Omental fat pad (tissue), 4 donors: ENCODE measurements around the gene LYRM9. TPM values are rescaled to one million over a fixed set of nuclear protein-coding genes. Genes with fewer than 3 reads are reported as not detected.

Source experiments
- ATAC-seq: fragments of 150-250 bp; one replicate; pipeline ENCODE4 v1.9.1; 2016; ENCODE audit warnings: mild to moderate bottlenecking, moderate library complexity; ENCODE audit not compliant: low FRiP score
- DNase-seq: peaks from one replicate; pipeline ENCODE4 v3.0.0-alpha.2; 2019; ENCODE audit warnings: low spot score
- CTCF ChIP-seq, 3 donors: fragments of 450-650 bp; IDR thresholded peaks; one replicate each; pipeline ENCODE4 v1.5.1; 2016 to 2017; ENCODE audit warnings: antibody characterized with exemption in 3 of 3, mild to moderate bottlenecking in 3 of 3, moderate library complexity in 2 of 3
- total RNA-seq, 4 donors: library from RNA; depleted of rRNA; stranded (reverse); fragments of >200 nt; gene quantifications; one replicate each; pipeline ENCODE4 v1.1.0, GENCODE V29; 2016

Gene LYRM9
- total RNA-seq, 4 donors from 2014 or later: 10.4 to 24.0 (median 18.5) TPM

DNA sequence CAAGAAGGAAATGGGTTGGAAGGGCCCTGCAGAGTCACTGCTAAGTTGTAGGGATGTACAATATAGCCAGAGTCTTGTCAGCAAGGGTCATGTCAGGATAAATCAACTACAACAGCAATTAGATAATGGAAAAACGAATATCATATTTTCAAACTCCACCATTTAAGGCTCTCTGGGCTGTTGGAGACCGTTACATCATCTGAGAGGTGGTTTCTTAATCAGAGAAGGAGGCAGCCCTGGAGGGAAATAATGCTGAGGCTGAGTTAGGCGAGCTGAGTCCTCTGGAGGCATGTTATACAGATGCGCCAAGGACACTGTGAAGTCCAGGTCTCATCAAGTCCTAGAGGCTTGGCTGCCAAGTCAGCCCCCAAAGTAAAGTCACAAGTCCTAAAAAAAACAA, 30.3 kb downstream of the LYRM9 start:
- DNase-seq (no peak), ATAC-seq (no peak)
- TF ChIP-seq CTCF (IDR thresholded peaks at IDR 0.05): no peak

GRCh38 chr17:27862004-27862403, 31.2 kb downstream of the LYRM9 start:
- no peak for DNase-seq
- TF ChIP-seq CTCF (IDR thresholded peaks at IDR 0.05): no peak

DNA sequence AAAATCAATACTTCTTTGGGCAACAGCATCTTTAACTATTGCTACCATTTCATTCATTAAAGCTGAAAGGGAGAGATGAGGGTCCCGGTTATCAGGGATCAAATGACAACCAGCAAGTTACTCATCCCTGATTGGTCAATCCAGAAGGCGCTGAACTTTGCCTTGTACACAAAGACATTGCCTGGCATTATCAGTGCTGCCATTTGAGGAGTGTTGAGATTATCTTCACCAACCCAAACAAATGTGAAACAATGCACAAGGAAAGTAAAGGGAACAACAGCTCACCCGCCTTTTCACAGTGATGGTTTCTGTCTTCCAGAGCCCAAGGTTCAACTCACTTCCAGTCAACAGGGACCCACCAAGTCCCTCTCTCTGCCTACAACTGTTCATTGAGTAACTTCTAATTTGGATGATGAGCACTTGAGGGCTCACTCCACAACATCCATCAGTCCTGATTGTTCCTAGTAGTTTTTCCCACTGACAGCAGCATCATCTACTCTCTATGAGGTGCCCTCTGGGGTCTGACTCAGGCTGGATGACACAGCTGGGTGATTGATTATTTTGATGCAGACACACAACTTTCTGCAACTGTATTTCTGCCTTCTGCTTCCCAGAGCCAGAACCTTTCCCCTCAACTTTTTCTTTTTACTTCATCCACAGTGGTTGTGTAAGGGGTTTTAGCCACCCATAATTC, 32.0 kb downstream of the LYRM9 start:
- TF ChIP-seq CTCF (IDR thresholded peaks at IDR 0.05): no peak
- no peak for DNase-seq

More at GRCh38 chr17:27862004-27862403, 31.2 kb downstream of the LYRM9 start:
- ATAC-seq: no peak

GRCh38 chr17:27858621-27859305, 34.4 kb downstream of the LYRM9 start:
- DNase-seq (no peak), ATAC-seq (no peak)
- TF ChIP-seq CTCF (IDR thresholded peaks at IDR 0.05): no peak

More for the DNA sequence above, 32.0 kb downstream of the LYRM9 start:
- ATAC-seq: no peak

- ATAC-seq: no peak
- TF ChIP-seq CTCF (IDR thresholded peaks at IDR 0.05): no peak
- no peak for DNase-seq
These were observed 36.3 kb downstream of the LYRM9 start for GRCh38 chr17:27856676-27857432.

GRCh38 chr17:27855454-27855853, 37.7 kb downstream of the LYRM9 start:
- no peak for DNase-seq
- no peak for ATAC-seq
- TF ChIP-seq CTCF (IDR thresholded peaks at IDR 0.05): no peak
